ENCODE data around the gene ROR2.
"Not testable (repeated sequence)": the region's sequence is repeated elsewhere in the genome, so short reads cannot be mapped to it uniquely, and the experiment has no call there.

ROR2 gene

GRCh38 chr9:91567642-91568274, 382.3 kb downstream of the ROR2 start:
- no peak for DNase-seq (ENCODE audit: low read depth)

DNA sequence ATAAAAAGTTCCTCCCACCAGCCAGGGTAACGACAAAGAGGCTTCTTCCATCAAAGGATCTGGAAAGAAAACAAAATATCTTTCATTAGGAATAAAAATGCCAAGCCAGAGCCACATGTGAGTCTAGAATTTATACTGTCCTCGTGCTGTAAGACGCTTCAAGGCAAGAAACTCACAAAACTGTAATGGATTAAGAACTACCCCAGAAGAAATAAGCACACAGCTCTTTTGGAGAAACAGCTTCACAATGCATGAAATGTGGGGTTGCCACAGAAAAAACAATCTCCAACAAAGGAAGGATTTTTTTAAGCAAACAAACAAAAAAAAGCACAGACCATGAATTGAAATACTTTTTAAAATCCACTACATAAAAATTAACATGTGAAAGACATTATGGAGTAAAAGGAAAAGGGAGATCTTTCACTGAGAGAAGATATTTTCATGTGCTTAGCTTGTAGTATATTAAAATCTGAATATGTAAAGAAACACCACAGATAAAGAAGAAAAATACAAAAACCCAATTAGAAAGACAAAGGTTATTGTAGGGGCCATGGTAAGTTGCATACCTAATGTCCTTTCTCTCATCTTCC, 385.9 kb downstream of the ROR2 start:
- no peak for DNase-seq (ENCODE audit: low read depth)

GRCh38 chr9:91562416-91562815, 387.6 kb downstream of the ROR2 start:
- no peak for DNase-seq (ENCODE audit: low read depth)

GRCh38 chr9:91560301-91560700, 389.7 kb downstream of the ROR2 start:
- peak; percentile 41 for DNase-seq (ENCODE audit: low read depth)

GRCh38 chr9:91558879-91559278, 391.1 kb downstream of the ROR2 start:
- DNase-seq (ENCODE audit: low read depth): no peak

- DNase-seq (ENCODE audit: low read depth): no peak
Measured at GRCh38 chr9:91558395-91558794, 391.6 kb downstream of the ROR2 start.

GRCh38 chr9:91557327-91557726, 392.7 kb downstream of the ROR2 start:
- no peak for DNase-seq (ENCODE audit: low read depth)

- peak; percentile 26 for DNase-seq (ENCODE audit: low read depth)
Measured at GRCh38 chr9:91555132-91555531, 394.9 kb downstream of the ROR2 start.

- no peak for DNase-seq (ENCODE audit: low read depth)
Measured at GRCh38 chr9:91549177-91549576, 400.9 kb downstream of the ROR2 start.

GRCh38 chr9:91547081-91547480, 402.9 kb downstream of the ROR2 start:
- DNase-seq (ENCODE audit: low read depth): no peak

DNA sequence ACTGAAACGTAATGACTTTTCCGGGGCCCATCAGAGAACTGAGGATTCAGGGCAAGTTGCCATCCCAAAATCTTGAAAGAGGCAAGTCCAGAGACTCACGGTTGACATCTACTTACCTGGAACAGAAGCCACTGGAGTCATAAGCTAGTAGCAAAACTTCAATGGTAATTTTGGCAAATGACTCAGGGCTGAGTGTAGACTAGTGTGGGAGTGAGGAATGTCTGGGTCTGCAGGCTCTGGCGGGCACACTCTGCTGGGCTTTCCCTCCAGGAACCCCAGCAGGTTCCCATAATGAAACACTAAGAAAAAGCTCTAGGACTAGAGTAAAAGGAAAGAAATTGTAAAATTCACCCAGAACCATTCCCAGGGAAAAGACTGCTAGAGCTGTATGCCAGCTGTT, 403.5 kb downstream of the ROR2 start:
- DNase-seq (ENCODE audit: low read depth): peak; percentile 36

GRCh38 chr9:91541734-91542133, 408.3 kb downstream of the ROR2 start:
- DNase-seq (ENCODE audit: low read depth): no peak

GRCh38 chr9:91540506-91540905, 409.5 kb downstream of the ROR2 start:
- DNase-seq (ENCODE audit: low read depth): not testable (repeated sequence)

DNA sequence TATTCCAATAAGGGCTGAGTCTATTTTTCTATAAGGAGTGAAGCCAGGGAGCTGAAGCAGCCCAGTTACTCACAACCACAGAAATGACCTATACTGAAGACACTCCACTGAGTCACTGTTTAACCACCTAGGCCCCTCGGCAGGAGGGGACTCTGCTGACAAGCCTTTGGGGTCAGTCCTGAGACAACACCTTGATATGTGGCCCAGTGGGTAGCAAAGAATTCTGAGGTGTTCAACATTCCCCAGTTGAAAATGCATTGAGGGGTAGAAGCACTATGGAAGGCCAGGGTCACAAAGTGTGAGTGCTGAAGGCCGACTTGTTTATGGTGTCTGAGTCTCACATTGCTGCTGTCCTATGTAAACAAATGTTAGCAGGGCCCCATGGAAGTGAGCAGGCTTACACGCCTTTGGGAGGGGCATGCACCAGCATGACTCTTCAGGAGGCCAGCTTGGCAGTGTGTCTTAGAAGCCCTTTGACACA, 413.8 kb downstream of the ROR2 start:
- DNase-seq (ENCODE audit: low read depth): peak; percentile 39

GRCh38 chr9:91534374-91534773, 415.7 kb downstream of the ROR2 start:
- DNase-seq (ENCODE audit: low read depth): peak; percentile 10

DNA sequence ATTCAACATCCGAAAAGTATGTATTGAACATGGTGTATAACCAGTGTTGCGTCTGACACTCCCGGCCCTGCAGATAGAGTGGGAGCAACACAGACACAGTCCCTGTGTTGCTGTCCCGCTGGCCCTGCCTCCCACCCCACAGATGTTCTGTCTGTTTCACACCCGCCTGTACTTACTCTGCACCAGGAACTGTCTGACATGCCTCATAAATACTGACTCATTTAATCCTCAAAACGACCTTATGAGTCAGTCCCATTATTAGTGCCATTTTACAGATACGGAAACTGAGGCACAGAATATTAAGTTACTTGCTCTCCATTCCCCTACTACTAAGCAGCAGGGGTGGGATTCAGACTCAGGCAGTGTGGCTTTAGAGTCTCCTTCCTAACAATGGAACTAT, 416.6 kb downstream of the ROR2 start:
- no peak for DNase-seq (ENCODE audit: low read depth)

- no peak for DNase-seq (ENCODE audit: low read depth)
Measured at GRCh38 chr9:91532325-91532724, 417.7 kb downstream of the ROR2 start.

DNA sequence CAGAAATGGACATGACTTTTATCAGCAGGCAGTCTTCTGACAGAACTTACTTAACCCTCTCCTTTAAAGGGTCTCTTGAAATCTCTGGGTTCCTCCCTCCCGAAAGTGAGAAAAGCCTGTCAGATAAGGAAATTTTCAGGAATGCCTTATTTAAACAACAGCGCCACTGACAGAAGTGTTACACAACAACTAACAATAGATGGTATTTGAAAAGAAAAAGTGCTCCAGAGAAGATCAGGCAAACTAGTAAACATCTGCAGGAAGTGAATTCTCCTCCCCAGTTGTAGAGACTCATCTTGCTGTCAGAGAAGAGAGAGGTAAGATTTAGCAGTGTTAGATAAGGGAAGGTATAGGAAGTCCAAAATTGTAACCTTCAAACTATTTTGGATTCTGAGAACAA, 419.2 kb downstream of the ROR2 start:
- DNase-seq (ENCODE audit: low read depth): peak; percentile 7

- no peak for DNase-seq (ENCODE audit: low read depth)
Measured at GRCh38 chr9:91522481-91522880, 427.5 kb downstream of the ROR2 start.

GRCh38 chr9:91519520-91520277, 430.3 kb downstream of the ROR2 start:
- no peak for DNase-seq (ENCODE audit: low read depth)

- no peak for DNase-seq (ENCODE audit: low read depth)
Measured at GRCh38 chr9:91518462-91518861, 431.6 kb downstream of the ROR2 start.

DNA sequence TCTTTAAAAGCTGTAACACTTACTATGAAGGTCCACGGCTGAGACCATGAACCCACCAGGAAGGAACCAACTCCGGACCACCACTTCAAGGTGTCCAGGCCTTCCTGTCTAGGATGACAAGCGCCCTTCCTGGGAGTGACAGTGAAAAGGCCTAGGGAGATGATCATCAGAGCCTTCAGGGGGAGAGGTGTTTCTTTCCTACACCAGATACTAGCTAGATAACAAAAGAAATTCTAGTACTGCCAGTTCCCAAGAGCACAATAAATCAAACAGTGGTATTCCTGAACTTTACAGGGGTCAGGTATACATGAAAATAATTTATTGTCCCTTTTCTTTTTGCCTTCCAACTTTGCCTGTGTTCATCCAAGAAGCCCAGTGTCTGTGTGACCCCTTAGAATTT, 432.2 kb downstream of the ROR2 start:
- no peak for DNase-seq (ENCODE audit: low read depth)

DNA sequence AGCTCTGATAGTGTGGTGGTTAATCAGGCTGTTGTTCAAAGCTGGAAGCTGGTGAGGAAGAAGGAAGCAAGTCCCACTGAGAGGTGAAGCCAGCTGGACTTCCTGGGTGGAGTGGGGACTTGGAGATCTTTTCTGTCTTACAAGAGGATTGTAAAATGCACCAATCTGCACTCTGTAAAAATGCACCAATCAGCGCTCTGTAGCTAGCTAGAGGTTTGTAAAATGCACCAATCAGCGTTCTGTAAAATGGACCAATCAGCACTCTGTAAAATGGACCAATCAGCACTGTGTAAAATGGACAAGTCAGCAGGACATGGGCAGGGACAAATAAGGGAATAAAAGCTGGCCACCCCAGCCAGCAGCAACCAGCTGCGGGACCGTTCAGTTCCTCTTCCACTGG, 432.7 kb downstream of the ROR2 start:
- not testable (repeated sequence) for DNase-seq (ENCODE audit: low read depth)

Data from iris pigment epithelial cell (primary cell).